ENCODE results near the gene CEP44. TPM values are rescaled to one million over a fixed set of nuclear protein-coding genes. Genes with fewer than 3 reads are reported as not detected.

The CEP44 gene
- total RNA-seq, 1 experiment from 2014 or later = 20.0 TPM

- intact Hi-C loops (cut with micrococcal nuclease; ENCODE audit: unreplicated experiment) = no loop called here
- H3K4me3 ChIP-seq (ENCODE audit: low read depth, low read length) = no peak overlapping the region
- Mint-ChIP-seq H3K27me3 (ENCODE audit: insufficient read depth, unreplicated experiment) (no peaks in the 10 kb centered on the region), H3K9me3 (ENCODE audit: unreplicated experiment) (no peaks in the 10 kb centered on the region), H3K36me3 (ENCODE audit: insufficient read depth, unreplicated experiment) (peaks cover 14% of the 10 kb centered on the region), H3K4me1 (ENCODE audit: low read depth, unreplicated experiment) (peaks cover 11% of the 10 kb centered on the region), H3K4me3 (ENCODE audit: unreplicated experiment) (no peak overlapping the region), H3K27ac (ENCODE audit: unreplicated experiment) (no peak overlapping the region)
- H3K27me3 ChIP-seq (replicated peaks; ENCODE audit: control insufficient read depth, insufficient read depth, low read length) = no peaks in the 10 kb centered on the region
- no peak for TF ChIP-seq CTCF (IDR thresholded peaks at IDR 0.05; ENCODE audit: insufficient read depth in 1 of 2, low read depth in 1 of 2, low read length in 1 of 2, severe bottlenecking in 1 of 2, unreplicated experiment in 1 of 2)
- ChIA-PET POLR2A (no interaction called here), CTCF (no interaction called here)
- peaks cover 7% of the 10 kb centered on the region; the same call in 1 of the 2 replicates for H3K4me1 ChIP-seq
- DNase-seq = no peak
- H3K36me3 ChIP-seq (ENCODE audit: control insufficient read depth, insufficient read depth, low read length) = no peaks in the 10 kb centered on the region
- BruUV-seq (replicated peaks) = no TSS peak
- H3K9me3 ChIP-seq = no peaks in the 10 kb centered on the region
These were observed 2.5 kb upstream of the CEP44 start for GRCh38 chr4:174281182-174281737.

GRCh38 chr4:174281901-174282300 lies 1.8 kb upstream of the CEP44 start:
- Mint-ChIP-seq H3K36me3 (ENCODE audit: insufficient read depth, unreplicated experiment) (peaks cover 14% of the 10 kb centered on the region), H3K9me3 (ENCODE audit: unreplicated experiment) (no peaks in the 10 kb centered on the region), H3K4me3 (ENCODE audit: unreplicated experiment) (no peak overlapping the region), H3K27ac (ENCODE audit: unreplicated experiment) (no peak overlapping the region), H3K4me1 (ENCODE audit: low read depth, unreplicated experiment) (peaks cover 11% of the 10 kb centered on the region), H3K27me3 (ENCODE audit: insufficient read depth, unreplicated experiment) (no peaks in the 10 kb centered on the region)
- CTCF ChIA-PET = no interaction called here
- DNase-seq = no peak
- Histone ChIP-seq H3K4me1 (peaks cover 7% of the 10 kb centered on the region; the same call in 1 of the 2 replicates), H3K4me3 (ENCODE audit: low read depth, low read length) (no peak overlapping the region), H3K27me3 (replicated peaks; ENCODE audit: control insufficient read depth, insufficient read depth, low read length) (no peaks in the 10 kb centered on the region), H3K36me3 (ENCODE audit: control insufficient read depth, insufficient read depth, low read length) (no peaks in the 10 kb centered on the region), H3K9me3 (no peaks in the 10 kb centered on the region)
- intact Hi-C loops (cut with micrococcal nuclease; ENCODE audit: unreplicated experiment) = no loop called here
- BruUV-seq (replicated peaks) = no TSS peak
- TF ChIP-seq CTCF (IDR thresholded peaks at IDR 0.05; ENCODE audit: insufficient read depth in 1 of 2, low read depth in 1 of 2, low read length in 1 of 2, severe bottlenecking in 1 of 2, unreplicated experiment in 1 of 2) = no peak
- POLR2A ChIA-PET = no interaction called here

GRCh38 chr4:174282836-174283506 lies 740 bp upstream of the CEP44 start:
- Mint-ChIP-seq H3K36me3 (ENCODE audit: insufficient read depth, unreplicated experiment) (peaks cover 14% of the 10 kb centered on the region), H3K27me3 (ENCODE audit: insufficient read depth, unreplicated experiment) (no peaks in the 10 kb centered on the region), H3K9me3 (ENCODE audit: unreplicated experiment) (no peaks in the 10 kb centered on the region), H3K4me3 (ENCODE audit: unreplicated experiment) (peak overlapping the region; percentile 81), H3K27ac (ENCODE audit: unreplicated experiment) (peak overlapping the region; percentile 99), H3K4me1 (ENCODE audit: low read depth, unreplicated experiment) (peaks cover 11% of the 10 kb centered on the region)
- no peak for TF ChIP-seq CTCF (IDR thresholded peaks at IDR 0.05; ENCODE audit: insufficient read depth in 1 of 2, low read depth in 1 of 2, low read length in 1 of 2, severe bottlenecking in 1 of 2, unreplicated experiment in 1 of 2)
- Histone ChIP-seq H3K36me3 (ENCODE audit: control insufficient read depth, insufficient read depth, low read length) (no peaks in the 10 kb centered on the region), H3K4me3 (ENCODE audit: low read depth, low read length) (peak overlapping the region; percentile 61), H3K27me3 (replicated peaks; ENCODE audit: control insufficient read depth, insufficient read depth, low read length) (no peaks in the 10 kb centered on the region), H3K4me1 (peaks cover 7% of the 10 kb centered on the region; the same call in 1 of the 2 replicates), H3K9me3 (no peaks in the 10 kb centered on the region)
- CTCF ChIA-PET = no interaction called here
- POLR2A ChIA-PET = interaction anchor here (0.6 kb wide), 1 partner anchor 780 kb away, joined by 4 read pairs; no protein-coding TSS in a partner anchor
- TSS peak; percentile 53 for BruUV-seq (replicated peaks)
- peak; percentile 86 to 87 for DNase-seq
- intact Hi-C loops (cut with micrococcal nuclease; ENCODE audit: unreplicated experiment) = loop anchor here (1.0 kb wide), 2 partner anchors 23 to 100 kb away; no protein-coding TSS in a partner anchor

Measured in Caco-2 (cell line).